Measurements from ENCODE around the gene CNGA3.

GRCh38 chr2:98372579-98372978, 26.3 kb downstream of the CNGA3 start:
- TF ChIP-seq CTCF (conservative IDR thresholded peaks at IDR 0.05; ENCODE audit: low read depth, low read length) (no peak), USF2 (IDR thresholded peaks at IDR 0.05; ENCODE audit: low read depth, low read length) (no peak), RFX5 (IDR thresholded peaks at IDR 0.05; ENCODE audit: low read depth, low read length) (no peak), POLR2A (IDR thresholded peaks at IDR 0.05; ENCODE audit: low read depth, low read length) (no peak), MXI1 (IDR thresholded peaks at IDR 0.05; ENCODE audit: borderline replicate concordance, low read depth, low read length) (no peak), MAZ (IDR thresholded peaks at IDR 0.05; ENCODE audit: borderline replicate concordance, low read depth, low read length) (no peak), NFE2L2 (IDR thresholded peaks at IDR 0.05; ENCODE audit: low read depth, low read length) (no peak), SMC3 (IDR thresholded peaks at IDR 0.05; ENCODE audit: low read depth, low read length) (no peak)

Measured in IMR-90 (cell line).